HG03135 (cell line): ENCODE results near the gene ADGRA1.

ENCODE experiments used
- ATAC-seq: cut with Tn5 transposase; IDR thresholded peaks from one replicate; pipeline ENCODE4 v1.9.1; 2021; ENCODE audit warnings: mild to moderate bottlenecking, moderate library complexity; ENCODE audit not compliant: unreplicated experiment

Gene ADGRA1

DNA sequence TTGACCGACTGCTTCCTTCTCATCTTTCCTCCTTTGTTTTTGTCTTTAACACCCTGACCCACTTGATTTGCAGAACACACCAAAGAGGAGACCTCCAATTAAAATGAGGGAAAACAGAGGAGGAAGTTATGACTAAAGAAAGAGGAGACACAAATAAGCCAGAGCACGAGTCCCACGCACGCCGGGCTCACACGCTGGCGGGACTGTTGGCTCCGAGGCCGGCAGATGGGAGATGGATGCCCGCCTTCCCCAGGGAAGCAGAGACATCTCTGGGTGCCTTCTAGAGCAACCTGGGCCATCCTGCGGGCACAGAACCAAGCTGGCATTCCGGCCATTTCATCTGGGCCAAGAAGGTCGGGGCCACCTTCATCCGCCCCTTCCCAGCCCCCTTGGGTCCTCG, 5.6 kb downstream of the ADGRA1 start:
- no peak for ATAC-seq

DNA sequence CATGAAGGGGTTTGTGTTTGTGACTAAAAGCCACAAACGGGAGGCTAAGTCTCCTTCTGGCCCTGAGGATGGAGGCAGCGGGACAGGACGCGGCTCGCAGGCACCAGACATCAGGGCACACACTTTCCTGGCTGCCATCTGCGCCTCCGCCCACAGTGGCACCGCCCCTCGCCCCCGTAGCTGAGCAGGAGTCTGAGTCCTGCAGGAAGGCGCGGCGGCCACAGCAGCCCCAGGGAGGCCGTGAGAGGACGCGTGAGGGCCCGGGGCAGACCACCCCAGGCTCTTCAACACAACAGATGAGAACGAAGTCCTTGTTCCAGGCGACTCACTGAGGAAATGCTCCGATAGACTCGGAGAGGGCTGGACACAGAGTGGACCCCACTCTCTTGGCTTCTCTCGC, 6.6 kb downstream of the ADGRA1 start:
- ATAC-seq: no peak

DNA sequence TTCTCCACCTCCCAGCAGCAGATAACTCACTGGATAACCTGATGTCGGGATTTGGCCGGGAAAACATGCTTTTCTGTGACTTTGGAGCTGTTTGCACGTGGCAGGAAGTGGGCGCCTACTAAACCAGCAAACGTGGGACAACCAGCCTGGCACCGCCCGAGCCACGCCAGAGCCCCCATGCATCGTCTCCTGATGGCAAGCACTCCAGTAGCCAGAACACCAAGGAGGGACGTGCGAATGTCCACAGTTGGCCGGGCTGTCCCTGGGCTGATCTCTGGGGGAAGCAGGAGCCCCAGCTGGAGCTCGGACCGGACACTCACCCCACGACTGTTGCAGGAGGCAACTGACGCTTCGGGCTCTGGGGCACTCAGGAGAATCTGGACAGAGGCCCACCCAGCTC, 7.1 kb downstream of the ADGRA1 start:
- no peak for ATAC-seq

DNA sequence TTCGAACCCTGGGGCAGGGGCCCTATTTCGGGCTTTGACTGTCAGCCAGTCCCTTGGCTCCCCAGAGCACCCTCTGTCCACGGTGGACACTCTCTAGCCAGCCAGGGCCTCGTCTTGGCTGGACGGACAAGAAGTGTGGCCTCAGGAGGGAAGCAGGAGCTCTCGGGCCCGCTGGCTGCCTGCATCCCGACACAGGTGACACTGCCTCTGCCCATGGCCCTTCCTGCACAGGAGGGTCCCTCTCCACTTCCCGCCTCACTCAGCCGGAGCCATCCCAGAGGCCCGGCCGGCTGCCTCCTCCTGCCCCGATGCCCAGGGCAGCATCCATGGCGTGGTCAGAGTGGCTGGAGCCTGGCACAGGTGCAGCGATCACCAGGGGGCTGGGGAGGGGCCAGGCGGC, 7.9 kb downstream of the ADGRA1 start:
- ATAC-seq: no peak

DNA sequence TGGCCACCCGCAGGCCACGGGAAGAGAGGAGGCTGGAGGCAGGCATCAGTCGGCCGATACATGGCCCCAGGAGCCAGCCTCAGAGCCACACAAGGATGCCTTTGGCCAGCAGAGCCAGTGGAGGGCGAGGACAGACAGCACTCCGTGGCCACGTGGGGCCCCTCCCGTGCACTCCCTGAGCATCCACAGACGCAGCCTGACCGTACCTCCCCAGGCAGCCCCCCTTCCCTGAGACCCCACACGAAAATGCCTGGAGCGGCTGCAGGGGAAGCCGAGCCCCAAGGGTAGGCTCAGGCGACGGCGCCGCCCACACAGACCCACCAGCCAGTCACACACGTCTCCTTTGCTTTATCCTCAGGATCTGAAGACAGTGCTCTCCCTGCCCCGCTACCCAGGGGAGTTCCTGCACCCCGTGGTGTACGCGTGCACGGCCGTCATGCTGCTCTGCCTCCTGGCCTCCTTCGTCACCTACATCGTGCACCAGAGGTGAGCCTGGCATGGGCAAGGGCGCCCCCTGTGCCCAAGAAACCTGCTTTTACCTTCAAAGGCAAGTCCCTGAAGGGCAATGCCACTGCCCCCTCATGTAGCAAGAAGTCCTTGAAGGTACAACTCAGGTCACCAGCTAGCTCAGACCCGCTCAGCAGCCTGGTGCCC, 9.0 kb downstream of the ADGRA1 start:
- no peak for ATAC-seq

DNA sequence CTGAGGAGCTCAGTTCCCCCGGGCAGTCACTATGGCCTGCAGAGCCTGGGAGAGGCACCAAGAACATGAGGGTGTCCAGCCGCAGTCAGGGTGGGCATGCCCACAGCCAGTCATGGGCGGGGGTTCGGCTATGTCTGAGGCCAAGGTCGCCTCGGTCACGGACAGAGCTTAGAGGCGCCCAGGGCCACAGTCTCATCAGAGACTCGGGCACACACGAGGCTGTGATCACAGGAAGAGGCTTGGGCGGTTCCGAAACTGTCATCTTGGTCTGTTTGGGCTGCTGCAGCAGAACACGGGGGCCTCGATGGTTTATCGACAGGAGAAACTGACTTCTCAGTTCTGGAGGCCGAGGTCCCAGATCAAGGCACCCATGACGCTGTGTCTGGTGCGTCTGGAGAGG, 9.7 kb downstream of the ADGRA1 start:
- no peak for ATAC-seq

DNA sequence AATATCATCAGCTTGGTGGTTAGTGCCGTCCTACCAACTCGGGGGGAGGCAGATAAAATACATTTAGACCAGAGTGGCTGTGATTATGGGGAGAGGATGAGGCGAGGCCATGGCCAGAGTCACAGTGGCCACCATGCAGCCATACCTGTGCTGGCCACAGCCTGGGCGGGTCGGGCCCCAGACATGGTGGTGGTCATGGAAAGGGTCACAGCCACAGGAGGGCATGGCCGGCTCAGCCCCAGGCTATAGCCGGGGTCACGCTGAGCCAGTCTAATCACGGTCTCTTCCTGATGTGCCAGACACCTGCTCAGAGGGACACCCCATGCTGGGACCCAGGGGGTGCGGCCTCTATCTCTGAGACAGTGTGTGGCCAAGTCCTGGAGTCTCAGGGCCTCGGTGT, 10.2 kb downstream of the ADGRA1 start:
- no peak for ATAC-seq

DNA sequence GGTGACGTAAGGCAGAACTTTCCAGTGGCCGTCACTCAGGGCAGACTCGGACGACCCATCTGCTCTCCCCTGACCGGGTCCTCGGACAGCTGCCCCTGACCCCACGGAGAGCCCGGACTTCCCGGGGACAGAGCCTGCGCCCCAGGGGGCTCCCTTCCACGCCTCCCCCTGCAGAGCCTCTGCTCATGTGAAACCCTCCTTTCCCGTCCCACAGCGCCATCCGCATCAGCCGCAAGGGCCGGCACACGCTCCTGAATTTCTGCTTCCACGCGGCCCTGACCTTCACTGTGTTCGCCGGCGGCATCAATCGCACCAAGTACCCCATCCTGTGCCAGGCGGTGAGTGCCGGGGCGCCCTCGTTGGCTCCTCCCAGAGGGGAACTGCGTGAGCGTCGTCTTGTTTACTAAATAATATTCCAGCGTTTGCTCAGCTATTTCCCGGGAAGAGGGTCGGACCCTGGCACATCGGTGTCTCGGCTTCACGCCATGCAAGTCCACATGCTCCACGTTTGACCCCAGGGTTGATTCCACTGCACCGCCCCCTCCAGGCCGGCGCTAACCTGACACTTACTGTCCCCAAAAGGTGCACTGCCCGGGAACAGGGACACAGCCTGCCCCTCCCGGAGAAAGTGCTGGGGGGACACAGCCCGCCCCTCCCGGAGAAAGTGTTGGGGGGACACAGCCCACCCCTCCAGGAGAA, 10.9 kb downstream of the ADGRA1 start:
- ATAC-seq: no peak

DNA sequence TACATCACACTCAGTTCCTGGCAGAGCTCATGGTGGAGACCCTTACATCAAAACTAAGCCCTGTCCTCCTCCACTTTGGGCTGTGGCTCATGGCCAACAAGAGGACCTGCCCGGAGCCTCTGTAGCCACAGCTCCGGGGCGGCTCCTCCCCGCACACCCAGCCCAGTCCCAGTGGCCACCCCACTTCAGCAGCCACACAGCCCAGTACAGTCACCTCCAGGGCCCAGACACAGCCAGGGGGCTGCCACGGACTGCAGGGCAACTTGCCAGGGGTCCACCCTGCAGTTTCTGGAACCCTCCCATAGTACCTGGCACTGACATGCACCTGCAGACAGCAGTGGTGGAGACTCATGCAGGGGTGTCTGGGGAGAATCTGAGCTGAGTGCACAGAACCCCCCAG, 11.8 kb downstream of the ADGRA1 start:
- no peak for ATAC-seq

DNA sequence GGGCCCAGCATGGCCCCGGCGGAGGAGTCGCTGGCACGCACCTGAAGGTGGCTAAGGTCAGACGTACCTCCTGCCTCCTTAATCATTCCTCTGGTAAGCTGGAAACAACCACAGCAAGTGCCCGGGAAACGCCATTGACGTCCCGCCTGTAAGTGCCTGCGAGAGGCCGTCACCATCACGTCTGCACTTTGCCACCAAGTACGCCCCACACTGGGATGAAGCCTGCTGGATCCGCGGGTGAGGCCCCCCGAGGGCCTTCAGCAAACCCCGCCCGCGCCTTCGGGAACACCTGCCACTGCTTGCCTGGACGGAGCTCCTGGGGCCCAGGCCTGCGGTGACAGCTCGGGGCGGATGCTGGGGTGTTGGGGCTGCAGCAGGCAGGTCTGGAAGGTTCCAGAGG, 12.5 kb downstream of the ADGRA1 start:
- no peak for ATAC-seq

DNA sequence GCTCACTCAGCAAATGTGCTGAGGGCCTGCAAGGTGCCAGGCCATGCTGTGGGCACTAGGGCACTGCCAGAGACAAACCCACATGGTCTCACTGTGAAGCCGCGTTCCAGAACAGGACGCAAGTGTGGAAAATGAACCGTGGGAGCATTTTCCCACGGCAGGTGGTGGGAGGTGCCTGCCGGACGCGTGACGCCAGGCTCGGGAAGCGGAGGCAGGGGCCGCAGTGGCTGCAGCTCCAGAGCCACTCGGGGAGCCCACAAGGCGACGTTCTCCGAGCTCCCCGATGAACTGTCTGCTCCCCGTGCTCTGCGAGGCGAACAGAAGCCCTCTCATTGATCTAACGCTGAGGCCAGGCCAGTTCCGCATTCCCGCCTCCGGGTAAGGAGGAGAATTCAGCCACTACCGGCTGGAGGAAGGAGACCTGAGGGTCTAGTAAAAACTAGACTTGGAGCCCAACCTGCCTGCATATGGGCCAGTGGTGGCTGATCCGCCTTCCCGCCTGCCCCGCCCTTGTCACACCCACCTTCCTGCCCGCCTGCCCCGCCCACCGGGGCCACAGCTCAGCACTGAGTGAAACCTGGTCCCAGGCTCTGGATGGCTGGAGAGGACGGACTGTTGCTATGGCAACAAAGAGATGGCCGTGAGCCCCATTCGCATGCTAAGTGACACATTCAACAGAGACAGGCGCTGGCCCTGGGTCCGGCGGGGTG, 13.1 kb downstream of the ADGRA1 start:
- no peak for ATAC-seq

DNA sequence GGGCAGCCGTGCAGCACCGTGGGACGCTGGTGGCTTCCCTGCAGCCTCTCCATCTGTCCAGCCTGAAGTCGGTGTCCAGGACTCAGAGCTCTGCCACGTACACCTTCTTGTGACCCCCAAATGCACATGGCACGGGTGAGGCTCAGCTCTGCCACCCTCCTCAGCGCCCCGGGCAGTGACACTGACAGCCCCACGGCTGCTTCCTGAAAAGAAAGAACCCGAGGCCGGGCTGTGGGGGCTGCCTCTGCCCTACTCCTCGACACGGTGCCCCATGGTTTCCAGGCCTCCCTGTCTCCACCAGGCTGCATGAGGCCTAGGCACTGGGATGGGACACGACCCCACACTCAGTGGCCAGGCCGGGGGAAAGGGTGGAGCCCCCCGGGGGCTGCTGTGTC, 13.7 kb downstream of the ADGRA1 start:
- ATAC-seq: no peak

DNA sequence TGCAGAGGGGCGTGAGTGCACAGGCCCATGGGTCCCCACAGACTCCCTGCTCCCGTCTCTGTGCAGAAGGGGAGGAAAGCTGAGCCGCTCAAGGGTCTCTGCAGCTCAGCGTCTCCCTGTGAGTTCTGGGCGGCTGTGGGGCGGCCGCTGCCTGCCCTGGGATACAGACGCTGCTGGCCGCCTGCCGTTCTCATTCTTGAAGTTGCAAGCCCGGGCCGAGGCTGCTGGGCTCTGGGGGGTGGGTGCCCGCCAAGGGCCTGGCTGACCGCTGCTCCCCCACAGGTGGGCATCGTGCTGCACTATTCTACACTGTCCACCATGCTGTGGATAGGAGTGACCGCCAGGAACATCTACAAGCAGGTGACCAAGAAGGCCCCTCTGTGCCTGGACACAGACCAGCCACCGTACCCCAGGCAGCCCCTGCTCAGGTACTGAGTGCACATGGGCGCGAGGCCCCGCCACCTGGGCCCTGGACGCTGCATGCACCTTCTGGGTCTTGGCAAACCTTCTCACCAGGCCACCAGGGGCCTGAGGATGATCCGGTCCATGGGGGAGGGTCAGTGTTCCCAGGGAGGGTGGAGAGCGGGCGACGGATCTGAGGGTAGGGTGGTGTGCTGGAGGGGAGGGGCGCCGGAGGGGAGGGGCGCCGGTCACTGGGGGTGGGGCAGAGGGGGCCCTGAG, 14.8 kb downstream of the ADGRA1 start:
- ATAC-seq: no peak

DNA sequence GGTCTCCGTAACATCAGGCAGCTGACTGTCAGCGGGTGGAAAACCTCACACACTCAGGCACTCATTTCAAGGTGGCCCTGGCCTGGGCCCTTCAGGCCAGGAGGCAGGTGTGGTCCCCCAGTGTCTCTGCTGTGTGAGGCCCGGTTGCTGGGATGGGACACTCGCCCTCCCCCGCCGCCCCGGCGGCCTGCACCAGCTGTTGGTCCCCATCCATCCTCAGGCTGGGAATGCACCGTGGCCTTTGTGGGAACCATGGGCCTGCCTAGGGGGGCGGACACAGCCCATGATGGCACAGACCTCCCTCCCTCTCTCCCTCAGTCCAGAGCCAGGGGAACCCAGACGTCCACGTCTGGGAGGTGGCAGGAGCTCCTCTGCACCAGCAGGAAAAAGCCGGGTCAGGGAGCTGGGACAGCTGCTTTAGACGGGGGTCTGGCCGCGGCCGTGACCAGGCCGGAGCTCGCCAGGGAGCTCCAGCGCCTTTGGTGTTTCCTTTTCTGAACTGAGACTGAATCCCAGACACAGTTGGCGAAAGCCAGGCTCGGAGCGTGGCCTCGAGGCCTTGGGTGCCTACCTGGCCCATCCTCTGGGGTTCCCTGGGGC, 15.7 kb downstream of the ADGRA1 start:
- ATAC-seq: no peak

DNA sequence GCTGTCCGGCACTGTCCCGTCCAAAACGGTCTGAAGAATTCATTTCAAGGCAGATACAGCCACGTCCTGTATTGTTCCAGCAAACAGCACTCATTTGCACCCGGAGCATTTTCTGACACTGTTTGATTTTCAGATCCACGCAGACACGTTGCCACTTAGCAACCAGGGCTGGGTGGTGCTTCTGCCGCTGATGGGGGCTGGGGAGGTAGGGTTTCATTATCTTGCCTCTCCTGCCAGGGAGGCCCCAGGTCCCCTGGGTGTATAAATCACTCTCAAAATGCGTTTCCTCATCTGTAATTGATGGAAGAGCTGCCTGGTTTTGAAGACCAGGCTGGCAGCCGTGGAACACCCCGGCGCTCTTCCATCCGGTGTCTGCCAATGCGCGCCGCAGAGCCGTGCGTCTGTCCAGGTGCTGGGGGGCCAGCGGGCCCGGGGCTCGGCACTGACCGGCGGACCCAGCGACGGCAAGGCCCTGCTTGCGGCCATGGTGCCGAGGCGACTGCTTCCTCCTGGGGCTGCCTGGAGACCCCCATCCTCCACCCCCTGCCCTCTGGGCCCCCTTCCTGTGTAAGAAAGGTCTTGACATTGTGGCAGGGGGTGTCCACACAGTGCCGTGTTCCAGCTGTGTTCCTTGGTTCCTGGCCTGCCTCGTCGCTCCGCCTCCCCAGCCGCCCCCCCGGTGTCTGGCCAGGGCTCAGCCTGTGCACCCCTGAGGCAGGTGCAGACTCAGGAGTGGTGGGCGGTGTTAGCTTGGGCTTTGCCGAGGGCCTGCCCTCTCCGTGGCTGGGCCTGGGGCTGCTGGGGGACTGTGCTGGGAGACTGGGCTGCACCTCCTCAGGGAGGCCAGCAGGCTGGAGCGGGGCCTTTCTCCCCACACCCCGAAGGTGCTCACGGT, 16.6 kb downstream of the ADGRA1 start:
- ATAC-seq: no peak

DNA sequence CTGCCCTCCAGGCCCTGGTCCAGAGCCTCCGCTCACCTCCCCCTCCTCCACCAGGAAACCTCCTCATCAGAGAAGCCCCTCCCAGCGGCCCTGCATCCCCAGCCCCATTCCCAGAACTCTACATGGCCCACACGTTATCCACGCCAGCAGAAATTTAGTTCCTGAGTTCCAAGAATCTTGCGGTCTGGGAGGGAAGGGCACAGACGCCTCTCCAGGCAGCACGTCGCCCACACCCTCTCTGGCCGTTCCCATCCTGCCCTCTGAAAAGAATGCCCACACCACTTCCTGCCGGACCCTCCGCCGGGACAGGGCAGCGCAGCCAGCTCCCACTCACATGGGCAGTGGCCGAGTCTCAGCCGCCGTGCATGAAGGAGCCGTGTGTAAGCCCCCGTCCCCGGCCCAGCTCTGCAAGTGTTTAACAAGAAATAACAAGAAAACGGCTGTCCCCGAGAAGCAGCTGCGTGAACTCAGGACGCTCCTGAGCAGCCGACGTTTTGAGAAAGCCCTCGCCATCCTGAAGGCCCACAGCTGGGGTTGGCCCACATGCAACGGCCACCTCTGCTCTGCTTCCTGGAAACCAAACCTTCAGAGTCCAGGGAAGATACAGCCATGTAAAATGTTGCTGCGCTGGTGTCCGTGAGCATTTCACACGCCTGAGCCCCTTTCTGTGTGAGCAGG, 17.4 kb downstream of the ADGRA1 start:
- no peak for ATAC-seq

DNA sequence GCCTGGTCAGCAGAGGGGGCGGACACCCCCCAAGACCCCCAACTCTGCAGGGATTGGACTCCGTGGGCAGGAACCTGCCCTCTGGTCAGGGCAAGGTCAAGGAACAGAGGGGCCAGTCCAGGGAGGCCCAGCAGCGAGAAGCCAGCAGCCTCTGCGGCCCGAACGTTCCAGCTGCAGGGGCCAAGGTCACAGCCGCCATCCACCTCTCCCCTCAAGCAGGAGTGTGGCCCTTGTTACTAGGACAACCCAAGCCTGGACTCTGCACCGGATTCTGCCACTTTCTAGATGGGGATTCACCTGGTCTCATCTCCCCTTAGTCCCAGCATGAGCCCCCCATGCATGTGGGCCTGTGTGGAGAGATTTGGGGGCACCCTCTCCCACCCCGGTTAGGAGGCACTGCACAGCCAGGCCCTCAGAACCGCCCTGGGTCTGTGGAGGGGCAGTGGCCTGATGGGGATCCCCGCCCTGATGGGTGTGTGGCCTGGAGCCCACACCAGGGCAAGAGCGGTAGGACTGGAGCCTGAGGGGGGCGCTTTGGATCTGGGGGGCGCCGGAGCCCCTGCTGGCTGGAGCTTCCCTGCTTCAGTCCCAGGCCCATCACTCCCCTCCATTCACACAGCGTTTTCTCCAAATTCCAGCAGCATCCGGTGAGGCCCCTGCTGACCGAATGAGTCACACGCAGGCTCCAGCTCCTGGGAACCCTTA, 18.1 kb downstream of the ADGRA1 start:
- ATAC-seq: no peak

DNA sequence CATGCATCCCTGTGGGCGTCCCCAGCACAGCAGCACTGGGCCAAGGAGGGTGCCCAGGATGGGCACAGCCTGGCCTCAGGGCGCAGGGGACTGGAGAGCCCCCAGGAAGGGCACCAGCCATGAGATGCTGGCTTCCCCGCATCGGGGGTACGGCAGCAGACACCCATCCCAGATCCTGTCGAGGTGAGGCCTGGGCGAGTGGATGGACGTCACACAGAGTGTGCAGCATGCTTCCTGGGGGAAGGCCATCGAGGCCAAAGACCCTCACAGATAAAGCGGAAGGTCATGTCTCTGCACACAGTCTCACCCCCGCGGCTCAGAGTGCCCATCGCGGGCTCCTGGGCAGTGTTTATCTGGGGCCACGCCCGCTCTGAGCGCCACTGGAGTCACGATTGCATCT, 18.8 kb downstream of the ADGRA1 start:
- no peak for ATAC-seq

DNA sequence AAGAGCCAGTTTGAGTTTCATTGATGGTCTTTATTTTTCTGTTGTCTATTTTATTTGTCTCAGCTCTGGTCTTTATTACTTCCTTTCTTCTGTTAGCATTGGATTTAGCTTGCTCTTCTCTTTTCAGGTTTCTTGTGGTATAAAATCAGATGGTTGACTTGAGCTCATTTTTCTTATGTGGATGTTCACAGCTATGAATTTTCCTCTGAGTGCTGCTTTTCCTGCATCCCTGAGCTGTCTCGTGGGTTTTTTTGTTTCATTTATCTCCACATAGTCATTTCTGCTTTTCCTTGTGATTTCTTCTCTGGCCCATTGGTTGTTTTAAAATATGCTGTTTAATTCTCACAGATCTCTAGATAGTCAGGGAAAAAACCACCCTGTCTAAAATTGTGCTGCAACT, 19.7 kb downstream of the ADGRA1 start:
- ATAC-seq: no peak
